ENCODE data around the gene ROBO3. TPM values are rescaled to one million over a fixed set of nuclear protein-coding genes. Genes with fewer than 3 reads are reported as not detected.

The ROBO3 gene
- total and polyA plus RNA-seq, 2 donors (not counting 1 experiment from before 2014, with no cell fraction given), result 1.0 to 7.4 TPM

DNA sequence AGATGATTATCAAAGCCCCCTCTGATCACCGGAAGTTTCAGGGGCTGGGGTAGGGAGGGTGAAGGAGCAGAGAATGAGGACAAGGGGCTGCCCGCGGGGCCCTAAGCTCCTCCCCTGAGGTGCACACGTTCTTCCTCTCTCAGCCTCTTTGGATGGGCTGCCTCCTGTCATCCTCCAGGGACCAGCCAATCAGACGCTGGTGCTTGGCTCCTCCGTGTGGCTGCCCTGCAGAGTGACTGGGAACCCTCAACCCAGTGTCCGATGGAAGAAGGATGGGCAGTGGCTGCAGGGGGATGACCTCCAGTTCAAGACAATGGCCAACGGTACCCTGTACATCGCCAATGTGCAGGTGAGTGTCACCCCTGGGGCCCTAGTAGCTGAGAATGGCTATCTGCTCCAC, 7.5 kb downstream of the ROBO3 start:
- Histone ChIP-seq H3K9ac (ENCODE audit: low read length) (no peak overlapping the region), H3K27me3 (replicated peaks in 1 of 4; ENCODE audit: control extremely low read depth in 1 of 4, control insufficient read depth in 3 of 4, insufficient read depth in 4 of 4, low read length in 3 of 4) (peaks cover 0 to 84% (median 36%) of the 10 kb centered on the region in 4 experiments), H4K20me1 (ENCODE audit: control insufficient read depth, insufficient read depth, low read length, poor library complexity, severe bottlenecking) (no peaks in the 10 kb centered on the region), H3K9me3 (ENCODE audit: control extremely low read depth in 1 of 3, control insufficient read depth in 2 of 3, insufficient read depth in 1 of 3, low read length in 2 of 3) (peaks cover 0 to 40% (median 0%) of the 10 kb centered on the region in 3 donors), H3K27ac (ENCODE audit: low read length in 2 of 2) (no peak overlapping the region), H3K4me3 (ENCODE audit: control extremely low read depth in 1 of 5, extremely low read depth in 1 of 5, insufficient read depth in 1 of 5, low read depth in 2 of 5, low read length in 4 of 5) (no peak overlapping the region), H2AFZ (ENCODE audit: insufficient read depth, low read depth, low read length, poor library complexity, severe bottlenecking) (no peak overlapping the region), H3K79me2 (ENCODE audit: control insufficient read depth, insufficient read depth, low read length) (no peaks in the 10 kb centered on the region), H3K4me1 (ENCODE audit: control insufficient read depth in 2 of 2, insufficient read depth in 2 of 2, low read length in 2 of 2) (peaks cover 35% of the 10 kb centered on the region in 2 donors), H3K36me3 (replicated peaks in 1 of 2; ENCODE audit: control extremely low read depth in 1 of 2, control insufficient read depth in 1 of 2, extremely low read depth in 1 of 2, insufficient read depth in 2 of 2, low read length in 1 of 2) (no peaks in the 10 kb centered on the region), H3K4me2 (replicated peaks; ENCODE audit: low read depth, low read length, poor library complexity, severe bottlenecking) (no peak overlapping the region)
- Mint-ChIP-seq H3K27ac (no peak overlapping the region), H3K4me3 (no peak overlapping the region), H3K27me3 (peaks cover 94% of the 10 kb centered on the region), H3K9me3 (ENCODE audit: insufficient read depth) (no peaks in the 10 kb centered on the region), H3K4me1 (peaks cover 22% of the 10 kb centered on the region)
- TF ChIP-seq, protein P1, sequence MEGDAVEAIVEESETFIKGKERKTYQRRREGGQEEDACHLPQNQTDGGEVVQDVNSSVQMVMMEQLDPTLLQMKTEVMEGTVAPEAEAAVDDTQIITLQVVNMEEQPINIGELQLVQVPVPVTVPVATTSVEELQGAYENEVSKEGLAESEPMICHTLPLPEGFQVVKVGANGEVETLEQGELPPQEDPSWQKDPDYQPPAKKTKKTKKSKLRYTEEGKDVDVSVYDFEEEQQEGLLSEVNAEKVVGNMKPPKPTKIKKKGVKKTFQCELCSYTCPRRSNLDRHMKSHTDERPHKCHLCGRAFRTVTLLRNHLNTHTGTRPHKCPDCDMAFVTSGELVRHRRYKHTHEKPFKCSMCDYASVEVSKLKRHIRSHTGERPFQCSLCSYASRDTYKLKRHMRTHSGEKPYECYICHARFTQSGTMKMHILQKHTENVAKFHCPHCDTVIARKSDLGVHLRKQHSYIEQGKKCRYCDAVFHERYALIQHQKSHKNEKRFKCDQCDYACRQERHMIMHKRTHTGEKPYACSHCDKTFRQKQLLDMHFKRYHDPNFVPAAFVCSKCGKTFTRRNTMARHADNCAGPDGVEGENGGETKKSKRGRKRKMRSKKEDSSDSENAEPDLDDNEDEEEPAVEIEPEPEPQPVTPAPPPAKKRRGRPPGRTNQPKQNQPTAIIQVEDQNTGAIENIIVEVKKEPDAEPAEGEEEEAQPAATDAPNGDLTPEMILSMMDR (IDR thresholded peaks at IDR 0.05), result no peak
- no peak for TF ChIP-seq EZH2 (IDR thresholded peaks at IDR 0.05; ENCODE audit: borderline replicate concordance, insufficient read depth, low read depth, low read length, poor library complexity, severe bottlenecking)
- CTCF ChIA-PET, result no interaction called here
- DNase-seq, result no peak
- 25% methylated on average over 9 of the region's 9 CpGs for WGBS (ENCODE audit: insufficient coverage)
- intact Hi-C loops (cut with micrococcal nuclease), result no loop called here
- POLR2A ChIA-PET, result no interaction called here
- no peak for ATAC-seq (ENCODE audit: low read depth)

DNA sequence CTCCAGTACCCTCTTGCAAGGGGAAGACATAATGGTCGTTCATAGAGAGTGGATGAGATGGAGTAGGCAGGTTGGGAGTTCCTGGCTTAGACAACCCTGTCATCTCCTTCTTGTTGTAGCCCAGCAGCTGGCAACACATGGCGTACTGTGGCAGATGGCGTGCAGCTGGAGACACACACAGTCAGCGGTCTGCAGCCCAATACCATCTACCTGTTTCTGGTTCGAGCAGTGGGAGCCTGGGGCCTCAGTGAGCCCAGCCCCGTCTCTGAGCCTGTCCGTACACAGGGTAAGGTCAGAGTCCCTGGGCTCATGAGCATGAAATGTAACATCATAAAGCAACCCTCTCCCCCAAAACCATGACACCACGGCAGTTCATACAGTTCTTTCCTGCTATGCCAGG, 8.7 kb downstream of the ROBO3 start:
- 88% methylated on average over 6 of the region's 8 CpGs for WGBS (ENCODE audit: insufficient coverage)
- intact Hi-C loops (cut with micrococcal nuclease), result no loop called here
- DNase-seq (no peak), ATAC-seq (ENCODE audit: low read depth) (no peak)
- no peaks in the 10 kb centered on the region for H4K20me1 ChIP-seq (ENCODE audit: control insufficient read depth, insufficient read depth, low read length, poor library complexity, severe bottlenecking)
- H3K9me3 Mint-ChIP-seq (ENCODE audit: insufficient read depth), result no peaks in the 10 kb centered on the region
- no peak overlapping the region for H2AFZ ChIP-seq (ENCODE audit: insufficient read depth, low read depth, low read length, poor library complexity, severe bottlenecking)
- peaks cover 0 to 35% (median 0%) of the 10 kb centered on the region in 3 donors for H3K9me3 ChIP-seq (ENCODE audit: control extremely low read depth in 1 of 3, control insufficient read depth in 2 of 3, insufficient read depth in 1 of 3, low read length in 2 of 3)
- H3K27me3 ChIP-seq (replicated peaks in 1 of 4; ENCODE audit: control extremely low read depth in 1 of 4, control insufficient read depth in 3 of 4, insufficient read depth in 4 of 4, low read length in 3 of 4), result peaks cover 0 to 79% (median 27%) of the 10 kb centered on the region in 4 experiments
- peaks cover 25% of the 10 kb centered on the region for H3K4me1 Mint-ChIP-seq
- no peak overlapping the region for H3K4me2 ChIP-seq (replicated peaks; ENCODE audit: low read depth, low read length, poor library complexity, severe bottlenecking)
- H3K36me3 ChIP-seq (replicated peaks in 1 of 2; ENCODE audit: control extremely low read depth in 1 of 2, control insufficient read depth in 1 of 2, extremely low read depth in 1 of 2, insufficient read depth in 2 of 2, low read length in 1 of 2), result no peaks in the 10 kb centered on the region
- TF ChIP-seq, protein P1 (IDR thresholded peaks at IDR 0.05), result no peak
- TF ChIP-seq EZH2 (IDR thresholded peaks at IDR 0.05; ENCODE audit: borderline replicate concordance, insufficient read depth, low read depth, low read length, poor library complexity, severe bottlenecking), result no peak
- H3K4me1 ChIP-seq (ENCODE audit: control insufficient read depth in 2 of 2, insufficient read depth in 2 of 2, low read length in 2 of 2), result peaks cover 24 to 29% of the 10 kb centered on the region in 2 donors
- no peak overlapping the region for H3K4me3 Mint-ChIP-seq
- no peak overlapping the region for H3K27ac ChIP-seq (ENCODE audit: low read length in 2 of 2)
- H3K27me3 Mint-ChIP-seq, result peaks cover 94% of the 10 kb centered on the region
- ChIA-PET CTCF (no interaction called here), POLR2A (no interaction called here)
- H3K9ac ChIP-seq (ENCODE audit: low read length), result no peak overlapping the region
- no peak overlapping the region for H3K4me3 ChIP-seq (ENCODE audit: control extremely low read depth in 1 of 5, extremely low read depth in 1 of 5, insufficient read depth in 1 of 5, low read depth in 2 of 5, low read length in 4 of 5)
- H3K27ac Mint-ChIP-seq, result no peak overlapping the region
- H3K79me2 ChIP-seq (ENCODE audit: control insufficient read depth, insufficient read depth, low read length), result no peaks in the 10 kb centered on the region
